ENCODE measurements around the gene EMC7. TPM values are rescaled to one million over a fixed set of nuclear protein-coding genes. Genes with fewer than 3 reads are reported as not detected.
"Not testable (repeated sequence)": the region's sequence is repeated elsewhere in the genome, so short reads cannot be mapped to it uniquely, and the experiment has no call there.

EMC7 gene
- total RNA-seq, 4 donors from 2014 or later, result 12.4 to 45.8 (median 27.2) TPM

DNA sequence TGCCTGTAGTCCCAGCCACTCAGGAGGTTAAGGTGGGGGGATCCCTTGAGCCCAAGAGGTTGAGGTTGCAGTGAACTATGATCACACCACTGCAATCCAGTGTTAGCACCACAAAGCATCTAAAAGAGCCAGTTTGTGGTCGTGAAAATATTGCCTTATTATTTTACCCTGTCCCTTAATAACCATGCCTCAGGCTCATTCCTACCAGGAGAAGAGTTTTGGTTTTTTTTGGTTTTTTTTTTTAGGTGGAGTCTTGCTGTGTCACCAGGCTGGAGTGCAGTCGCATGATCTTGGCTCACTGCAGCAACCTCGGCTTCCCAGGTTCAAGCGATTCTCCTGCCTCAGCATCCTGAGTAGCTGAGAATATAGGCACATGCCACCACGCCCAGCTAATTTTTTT, 44.8 kb downstream of the EMC7 start:
- DNase-seq, result no peak

GRCh38 chr15:34055868-34056595, 45.6 kb downstream of the EMC7 start:
- Histone ChIP-seq H3K4me3 (no peak overlapping the region), H3K36me3 (no peaks in the 10 kb centered on the region), H3K27ac (peak overlapping the region; percentile 75 to 80), H3K9me3 (no peaks in the 10 kb centered on the region), H3K27me3 (no peaks in the 10 kb centered on the region), H3K4me1 (no peaks in the 10 kb centered on the region)
- intact Hi-C loops (cut with DNase I; ENCODE audit: low total_unique reads), result no loop called here
- DNase-seq, result no peak
- no peak for TF ChIP-seq POLR2A (IDR thresholded peaks at IDR 0.05)
- TF ChIP-seq CTCF (IDR thresholded peaks at IDR 0.05), result no peak

More for the DNA sequence above, 44.8 kb downstream of the EMC7 start:
- no peaks in the 10 kb centered on the region for H3K9me3 ChIP-seq
- no peaks in the 10 kb centered on the region for H3K27me3 ChIP-seq
- H3K36me3 ChIP-seq, result no peaks in the 10 kb centered on the region
- H3K4me1 ChIP-seq, result no peaks in the 10 kb centered on the region
- intact Hi-C loops (cut with DNase I; ENCODE audit: low total_unique reads), result no loop called here
- TF ChIP-seq CTCF (IDR thresholded peaks at IDR 0.05), result no peak
- TF ChIP-seq POLR2A (IDR thresholded peaks at IDR 0.05), result no peak
- peak overlapping the region; percentile 75 to 80 for H3K27ac ChIP-seq
- H3K4me3 ChIP-seq, result no peak overlapping the region

DNA sequence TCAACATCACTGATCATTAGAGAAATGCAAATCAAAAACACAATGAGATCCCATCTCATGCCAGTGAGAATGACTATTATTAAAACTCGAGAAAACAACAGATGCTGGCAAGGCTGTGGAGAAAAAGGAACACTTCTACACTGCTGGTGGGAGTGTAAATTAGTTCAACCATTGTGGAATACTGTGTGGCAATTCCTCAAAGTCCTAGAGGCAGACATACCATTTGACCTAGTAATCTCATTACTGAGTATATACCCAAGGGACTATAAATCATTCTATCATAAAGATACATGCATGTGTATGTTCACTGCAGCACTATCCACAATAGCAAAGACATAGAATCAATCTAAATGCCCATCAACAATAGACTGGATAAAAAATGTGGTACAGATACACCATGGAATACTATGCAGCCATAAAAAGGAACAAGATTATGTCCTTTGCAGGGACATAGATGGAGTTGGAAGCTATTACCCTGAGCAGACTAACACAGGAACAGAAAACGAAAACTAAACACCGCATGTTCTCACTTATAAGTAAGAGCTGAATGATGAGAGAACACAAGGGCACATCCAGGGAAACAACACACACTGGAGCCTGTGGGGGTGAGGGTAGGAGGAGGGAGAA, 47.5 kb downstream of the EMC7 start:
- no peak for DNase-seq
- Histone ChIP-seq H3K36me3 (no peaks in the 10 kb centered on the region), H3K27ac (no peak overlapping the region), H3K27me3 (no peaks in the 10 kb centered on the region), H3K4me1 (no peaks in the 10 kb centered on the region), H3K9me3 (no peaks in the 10 kb centered on the region), H3K4me3 (no peak overlapping the region)
- no peak for TF ChIP-seq POLR2A (IDR thresholded peaks at IDR 0.05)
- no peak for TF ChIP-seq CTCF (IDR thresholded peaks at IDR 0.05)
- intact Hi-C loops (cut with DNase I; ENCODE audit: low total_unique reads), result no loop called here

- H3K27me3 ChIP-seq; intact Hi-C loops (cut with DNase I; ENCODE audit: low total_unique reads); DNase-seq; H3K4me3 ChIP-seq; H3K36me3 ChIP-seq; H3K9me3 ChIP-seq; H3K27ac ChIP-seq; H3K4me1 ChIP-seq: not testable (repeated sequence)
These were observed 51.3 kb downstream of the EMC7 start for GRCh38 chr15:34050385-34050784.

- no peak for TF ChIP-seq POLR2A (IDR thresholded peaks at IDR 0.05)
- TF ChIP-seq CTCF (IDR thresholded peaks at IDR 0.05), result no peak
- no peak for DNase-seq
- H3K36me3 ChIP-seq, result no peaks in the 10 kb centered on the region
- no peaks in the 10 kb centered on the region for H3K4me1 ChIP-seq
- H3K9me3 ChIP-seq, result no peaks in the 10 kb centered on the region
- H3K4me3 ChIP-seq, result no peak overlapping the region
- intact Hi-C loops (cut with DNase I; ENCODE audit: low total_unique reads), result no loop called here
- H3K27me3 ChIP-seq, result no peaks in the 10 kb centered on the region
- no peak overlapping the region for H3K27ac ChIP-seq
These were observed 52.5 kb downstream of the EMC7 start for GRCh38 chr15:34049112-34049511.
